ENCODE measurements around the gene SYNCRIP.

DNA sequence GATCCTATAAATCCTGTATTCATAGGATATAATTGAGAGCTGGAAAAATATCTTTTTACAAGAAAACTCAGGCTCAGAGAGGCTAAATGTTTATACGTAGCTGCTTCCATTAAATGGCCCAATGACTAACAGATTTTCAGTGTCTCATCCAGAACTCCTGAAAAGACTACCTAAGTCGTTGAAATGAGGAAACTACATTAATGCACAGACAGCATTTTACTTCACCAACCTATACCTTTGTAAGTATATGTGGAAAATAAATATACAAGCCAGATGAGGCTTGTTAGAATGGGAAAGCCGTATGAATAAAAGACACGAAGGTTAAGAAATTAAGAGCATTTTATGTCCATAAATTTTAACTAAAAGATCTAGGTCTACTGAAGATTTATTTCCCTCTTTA lies 40.6 kb downstream of the SYNCRIP start:
- TF ChIP-seq CTCF (IDR thresholded peaks at IDR 0.05): no peak
- TF ChIP-seq POLR2A (IDR thresholded peaks at IDR 0.05): no peak
